Measurements from ENCODE around the gene MGRN1. TPM values are rescaled to one million over a fixed set of nuclear protein-coding genes. Genes with fewer than 3 reads are reported as not detected.
"Not testable (repeated sequence)": the region's sequence is repeated elsewhere in the genome, so short reads cannot be mapped to it uniquely, and the experiment has no call there.

The MGRN1 gene
- total RNA-seq, 3 donors from 2014 or later, result 72.3 to 80.2 (median 77.0) TPM

DNA sequence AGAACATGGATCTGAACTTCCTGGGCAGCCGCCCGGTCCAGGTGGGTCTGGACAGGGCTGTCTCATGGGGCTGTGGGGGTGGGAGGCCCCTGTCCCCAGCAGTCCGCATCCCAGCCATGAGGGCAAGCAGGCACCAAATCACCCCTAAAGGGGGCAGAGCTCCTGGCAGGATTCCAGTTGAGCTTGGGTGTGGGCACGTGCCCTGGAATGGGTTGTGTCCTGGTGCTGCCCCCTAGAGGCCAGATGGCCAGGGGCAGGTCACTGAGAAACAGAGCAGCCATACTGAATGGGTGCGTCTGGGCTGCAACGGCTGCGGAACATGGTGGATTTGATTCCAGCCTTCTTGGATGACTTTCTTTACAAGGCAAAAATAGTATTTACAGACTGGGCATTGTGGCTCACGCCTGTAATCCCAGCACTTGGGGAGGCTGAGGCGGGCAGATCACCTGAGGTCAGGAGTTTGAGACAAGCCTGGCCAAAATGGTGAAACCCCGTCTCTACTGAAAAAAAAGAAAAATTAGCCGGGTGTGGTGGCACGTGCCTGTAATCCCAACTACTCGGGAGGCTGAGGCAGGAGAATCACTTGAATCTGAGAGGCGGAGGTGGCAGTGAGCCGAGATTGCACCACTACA, 25.9 kb downstream of the MGRN1 start:
- TF ChIP-seq, protein P1, sequence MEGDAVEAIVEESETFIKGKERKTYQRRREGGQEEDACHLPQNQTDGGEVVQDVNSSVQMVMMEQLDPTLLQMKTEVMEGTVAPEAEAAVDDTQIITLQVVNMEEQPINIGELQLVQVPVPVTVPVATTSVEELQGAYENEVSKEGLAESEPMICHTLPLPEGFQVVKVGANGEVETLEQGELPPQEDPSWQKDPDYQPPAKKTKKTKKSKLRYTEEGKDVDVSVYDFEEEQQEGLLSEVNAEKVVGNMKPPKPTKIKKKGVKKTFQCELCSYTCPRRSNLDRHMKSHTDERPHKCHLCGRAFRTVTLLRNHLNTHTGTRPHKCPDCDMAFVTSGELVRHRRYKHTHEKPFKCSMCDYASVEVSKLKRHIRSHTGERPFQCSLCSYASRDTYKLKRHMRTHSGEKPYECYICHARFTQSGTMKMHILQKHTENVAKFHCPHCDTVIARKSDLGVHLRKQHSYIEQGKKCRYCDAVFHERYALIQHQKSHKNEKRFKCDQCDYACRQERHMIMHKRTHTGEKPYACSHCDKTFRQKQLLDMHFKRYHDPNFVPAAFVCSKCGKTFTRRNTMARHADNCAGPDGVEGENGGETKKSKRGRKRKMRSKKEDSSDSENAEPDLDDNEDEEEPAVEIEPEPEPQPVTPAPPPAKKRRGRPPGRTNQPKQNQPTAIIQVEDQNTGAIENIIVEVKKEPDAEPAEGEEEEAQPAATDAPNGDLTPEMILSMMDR (IDR thresholded peaks at IDR 0.05), result peak; percentile 82
- intact Hi-C loops (cut with DNase I, micrococcal nuclease); H3K4me3 ChIP-seq; H3K9me3 ChIP-seq; H3K4me1 ChIP-seq (ENCODE audit: low read depth); H3K36me3 ChIP-seq (ENCODE audit: low read depth): not testable (repeated sequence)
- peak; percentile 73 for ATAC-seq
- peak in 2 of 3 donors; percentile 82 to 84 for DNase-seq

DNA sequence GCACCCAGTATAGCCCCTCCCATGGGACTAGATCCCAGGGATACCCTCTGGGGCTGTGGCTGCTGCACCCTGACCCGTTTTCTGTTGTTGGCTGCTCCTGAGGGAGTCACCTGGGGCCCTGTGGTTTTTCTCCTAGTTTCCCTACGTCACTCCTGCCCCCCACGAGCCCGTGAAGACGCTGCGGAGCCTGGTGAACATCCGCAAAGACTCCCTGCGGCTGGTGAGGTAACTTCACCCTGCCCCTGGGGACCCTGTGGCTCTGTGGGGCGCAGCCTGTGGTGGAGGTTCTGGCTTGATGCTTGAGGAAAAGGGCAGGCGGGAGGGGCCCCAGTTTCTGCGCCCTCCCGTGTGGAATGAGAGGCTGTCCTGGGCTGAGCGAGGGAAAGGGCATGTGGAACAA, 27.2 kb downstream of the MGRN1 start:
- Histone ChIP-seq H3K4me3 (no peak overlapping the region), H3K9me3 (no peaks in the 10 kb centered on the region), H3K36me3 (ENCODE audit: low read depth) (peaks cover 4% of the 10 kb centered on the region), H3K4me1 (ENCODE audit: low read depth) (peaks cover 8% of the 10 kb centered on the region)
- intact Hi-C loops (cut with DNase I, micrococcal nuclease), result no loop called here
- TF ChIP-seq, protein P1 (IDR thresholded peaks at IDR 0.05), result no peak
- ATAC-seq (no peak), DNase-seq (no peak)

- Histone ChIP-seq H3K36me3 (ENCODE audit: low read depth) (peaks cover 9% of the 10 kb centered on the region), H3K9me3 (no peaks in the 10 kb centered on the region), H3K4me3 (no peak overlapping the region), H3K4me1 (ENCODE audit: low read depth) (peaks cover 8% of the 10 kb centered on the region)
- TF ChIP-seq, protein P1 (IDR thresholded peaks at IDR 0.05), result no peak
- intact Hi-C loops (cut with DNase I, micrococcal nuclease), result no loop called here
- DNase-seq (no peak), ATAC-seq (no peak)
Observed at GRCh38 chr16:4652561-4652960, 27.9 kb downstream of the MGRN1 start.

- DNase-seq, result peak; percentile 81 to 85 (median 81)
- Histone ChIP-seq H3K4me1 (ENCODE audit: low read depth) (peaks cover 8% of the 10 kb centered on the region), H3K36me3 (ENCODE audit: low read depth) (peaks cover 9% of the 10 kb centered on the region), H3K4me3 (no peak overlapping the region), H3K9me3 (no peaks in the 10 kb centered on the region)
- TF ChIP-seq, protein P1 (IDR thresholded peaks at IDR 0.05), result no peak
- peak; percentile 84 for ATAC-seq
- intact Hi-C loops (cut with DNase I, micrococcal nuclease), result no loop called here
Observed at GRCh38 chr16:4654011-4654963, 29.7 kb downstream of the MGRN1 start.

DNA sequence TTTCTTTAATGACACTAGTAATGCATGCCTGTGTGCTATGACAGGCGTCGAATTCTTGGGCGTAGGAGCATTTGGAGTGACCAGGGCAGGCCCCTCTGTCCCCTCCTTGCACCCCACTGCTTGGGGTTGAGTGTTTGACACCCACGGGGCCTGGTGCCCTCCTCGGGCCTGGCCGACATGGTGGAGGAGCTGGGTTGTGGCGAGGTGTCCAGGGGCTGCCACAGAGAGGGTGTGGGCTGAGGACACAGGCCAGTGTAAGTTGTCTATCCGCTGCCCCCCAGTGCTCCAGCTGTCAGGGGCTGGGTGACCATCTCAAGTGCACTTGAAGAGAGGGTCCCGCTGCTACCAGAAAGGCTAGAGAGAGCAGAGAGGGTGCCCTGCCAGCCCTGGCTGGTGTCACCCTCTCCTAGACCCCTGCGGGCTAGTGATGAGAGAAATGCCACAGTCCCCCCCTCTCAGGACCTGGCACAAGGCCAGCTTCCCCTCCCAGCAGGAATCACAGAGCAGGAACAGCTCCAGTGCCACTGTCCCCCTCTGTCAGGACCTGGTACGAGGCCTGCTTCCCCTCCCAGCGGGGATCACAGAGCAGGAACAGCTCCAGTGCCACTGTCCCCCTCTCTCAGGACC, 30.5 kb downstream of the MGRN1 start:
- DNase-seq (no peak), ATAC-seq (no peak)
- TF ChIP-seq, protein P1 (IDR thresholded peaks at IDR 0.05), result no peak
- H3K4me1 ChIP-seq (ENCODE audit: low read depth), result peaks cover 8% of the 10 kb centered on the region
- no peaks in the 10 kb centered on the region for H3K9me3 ChIP-seq
- H3K4me3 ChIP-seq, result no peak overlapping the region
- intact Hi-C loops (cut with DNase I, micrococcal nuclease), result no loop called here
- H3K36me3 ChIP-seq (ENCODE audit: low read depth), result peaks cover 9% of the 10 kb centered on the region
